Left ventricle myocardium inferior (tissue), 1 donor: ENCODE data around the gene USP20. TPM values are rescaled to one million over a fixed set of nuclear protein-coding genes. Genes with fewer than 3 reads are reported as not detected.
A peak's percentile ranks its signal among the peaks of the same experiment; 100 is the strongest.

Experiments
- DNase-seq: peaks from one replicate; pipeline ENCODE4 v3.0.0-alpha.2; 2020
- H3K27ac ChIP-seq: fragments of 200-600 bp; replicated peaks from 2 replicates; pipeline ENCODE4 v1.8.0; 2021
- H3K27me3 ChIP-seq: fragments of 200-600 bp; 2 replicates; pipeline ENCODE4 v1.8.0; 2021; ENCODE audit warnings: low read depth
- H3K36me3 ChIP-seq: fragments of 200-600 bp; 2 replicates; pipeline ENCODE4 v1.8.0; 2021
- H3K4me1 ChIP-seq: fragments of 200-600 bp; 2 replicates; pipeline ENCODE4 v1.8.0; 2021
- H3K4me3 ChIP-seq: fragments of 200-600 bp; 2 replicates; pipeline ENCODE4 v1.8.0; 2021; ENCODE audit warnings: mild to moderate bottlenecking, moderate library complexity
- H3K9me3 ChIP-seq: fragments of 200-600 bp; replicated peaks from 2 replicates; pipeline ENCODE4 v1.8.0; 2021
- CTCF ChIP-seq: fragments of 200-600 bp; IDR thresholded peaks from 2 replicates; pipeline ENCODE4 v1.8.0; 2021; ENCODE audit warnings: antibody characterized with exemption, mild to moderate bottlenecking, borderline replicate concordance
- intact Hi-C: fragments of 100-400 bp; cut with micrococcal nuclease; formaldehyde crosslinking; loops from one replicate; pipeline ENCODE4 v1.11.0; 2022
- total RNA-seq: library from RNA; stranded (reverse); fragmentation: NEBNext Ultra II Directional; extraction: Animal tissue kit (Norgen Biotek cat#: 25700); gene quantifications from one replicate; pipeline ENCODE4 v1.2.1, GENCODE V29; 2021
- donor health status: DM: no; HTN: yes; CAD: no; lungs with severe emphysema.

USP20 gene
- total RNA-seq, 1 donor from 2014 or later, result 13.2 TPM

GRCh38 chr9:129814432-129815223, 20.6 kb upstream of the USP20 start:
- peaks cover 87% of the 10 kb centered on the region for H3K36me3 ChIP-seq
- H3K4me3 ChIP-seq, result no peak overlapping the region

GRCh38 chr9:129815278-129815677, 20.0 kb upstream of the USP20 start:
- no peaks in the 10 kb centered on the region for H3K27me3 ChIP-seq
- H3K36me3 ChIP-seq, result peaks cover 86% of the 10 kb centered on the region
- no peak overlapping the region for H3K27ac ChIP-seq
- DNase-seq, result no peak
- intact Hi-C loops, result no loop called here
- H3K4me3 ChIP-seq, result no peak overlapping the region
- H3K9me3 ChIP-seq, result no peaks in the 10 kb centered on the region
- no peak for TF ChIP-seq CTCF
- H3K4me1 ChIP-seq, result no peaks in the 10 kb centered on the region

More at GRCh38 chr9:129814432-129815223, 20.6 kb upstream of the USP20 start:
- DNase-seq, result no peak
- Histone ChIP-seq H3K9me3 (no peaks in the 10 kb centered on the region), H3K27me3 (no peaks in the 10 kb centered on the region), H3K27ac (no peak overlapping the region), H3K4me1 (no peaks in the 10 kb centered on the region)
- no peak for TF ChIP-seq CTCF
- intact Hi-C loops, result no loop called here

- Histone ChIP-seq H3K4me3 (no peak overlapping the region), H3K4me1 (no peaks in the 10 kb centered on the region), H3K27me3 (no peaks in the 10 kb centered on the region), H3K36me3 (peaks cover 91% of the 10 kb centered on the region), H3K9me3 (no peaks in the 10 kb centered on the region), H3K27ac (no peak overlapping the region)
- no peak for DNase-seq
- intact Hi-C loops, result no loop called here
- TF ChIP-seq CTCF, result no peak
Measured at GRCh38 chr9:129816501-129817435, 18.5 kb upstream of the USP20 start.

GRCh38 chr9:129822898-129823541, 12.2 kb upstream of the USP20 start:
- no peaks in the 10 kb centered on the region for H3K9me3 ChIP-seq
- intact Hi-C loops, result no loop called here

More at GRCh38 chr9:129822898-129823541, 12.2 kb upstream of the USP20 start:
- no peak for TF ChIP-seq CTCF
- Histone ChIP-seq H3K27me3 (no peaks in the 10 kb centered on the region), H3K36me3 (peaks cover 56% of the 10 kb centered on the region), H3K4me3 (peak overlapping the region; percentile 90), H3K27ac (peak overlapping the region; percentile 85), H3K4me1 (peaks cover 9% of the 10 kb centered on the region)
- no peak for DNase-seq
